Right lobe of liver (tissue), 6 donors: ENCODE measurements around the gene RTCA. TPM values are rescaled to one million over a fixed set of nuclear protein-coding genes. Genes with fewer than 3 reads are reported as not detected.

Experiments used
- ATAC-seq, 4 donors: fragments of 200-7000 bp; cut with Tn5 transposase; one replicate each; pipeline ENCODE4 v1.9.1; 2020; ENCODE audit warnings: mild to moderate bottlenecking in 4 of 4, moderate library complexity in 4 of 4
- DNase-seq, 3 donors: peaks; one replicate each; pipeline ENCODE4 v3.0.0-alpha.2; 2020
- H3K27ac ChIP-seq, 3 donors: fragments of 200-600 bp; one replicate each; pipeline ENCODE4 v1.8.0; 2022
- H3K27me3 ChIP-seq, 2 donors: fragments of 200-600 bp; one replicate each; pipeline ENCODE4 v1.8.0; 2022
- H3K36me3 ChIP-seq, 4 donors: fragments of 200-600 bp; sonication (generic) in 1 of 4; one replicate each; pipeline versions ENCODE4 v1.5.1 to v1.8.0; 2017 to 2022; ENCODE audit warnings: control low read depth in 1 of 4
- H3K4me1 ChIP-seq, 4 donors: fragments of 200-600 bp; sonication (generic) in 1 of 4; one replicate each; pipeline versions ENCODE4 v1.5.1 to v1.8.0; 2017 to 2022; ENCODE audit warnings: control low read depth in 1 of 4
- H3K4me3 ChIP-seq, 3 donors: fragments of 200-600 bp; one replicate each; pipeline ENCODE4 v1.8.0; 2022
- H3K9me3 ChIP-seq, 4 donors: fragments of 200-600 bp; sonication (generic) in 1 of 4; one replicate each; pipeline versions ENCODE4 v1.5.1 to v1.8.0; 2017 to 2022; ENCODE audit warnings: control low read depth in 1 of 4
- POLR2A ChIP-seq: fragments of 450-650 bp; IDR thresholded peaks from one replicate; pipeline ENCODE4 v1.6.1; 2017; ENCODE audit warnings: antibody characterized with exemption, mild to moderate bottlenecking
- WGBS: methylation state at CpG from one replicate; pipeline ENCODE4 v1.1.6; 2018; ENCODE audit warnings: low coverage, low lambda C conversion rate; ENCODE audit not compliant: insufficient coverage; ENCODE audit errors: missing lambda C conversion rate; 5-methylcytosine and 5-hydroxymethylcytosine counted together
- intact Hi-C, 2 donors: fragments of 100-400 bp; cut with DNase I; formaldehyde crosslinking; loops; one replicate each; pipeline versions ENCODE4 v1.11.2 to v1.14.1; 2022
- long read RNA-seq: library from polyadenylated mRNA; unstranded; transcript quantifications from one replicate; pipeline ENCODE4 v2.0.0, GENCODE V29; 2019
- total RNA-seq, 6 experiments: library from RNA; depleted of rRNA in 2 of 6; stranded (reverse); fragments of >200 nt in 2 of 6; fragmentation: NEBNext Ultra II Directional in 3 of 6; extraction: Animal tissue kit (Norgen Biotek cat#: 25700) in 3 of 6; gene quantifications; one replicate each; pipeline versions ENCODE4 v1.1.0 to v1.2.4, GENCODE V29; 2016 to 2023
- TF ChIP-seq, protein P1 (sequence below), 4 donors: fragments of 200-600 bp in 3 of 4; fragments of 450-650 bp in 1 of 4; IDR thresholded peaks; one replicate each; pipeline versions ENCODE4 v1.5.1 to v1.8.0; 2016 to 2022; ENCODE audit warnings: antibody characterized with exemption in 4 of 4, mild to moderate bottlenecking in 2 of 4
- donor health status: DM: no; HTN: yes; CAD: no.
- donor health status: DM: no; HTN: no; CAD: no.
- donor health status: DM: no; HTN: no; CAD: no.
- donor health status: DM: no; HTN: yes; CAD: no.
- donor health status: DM: no; HTN: yes; CAD: no.

Gene RTCA
- total RNA-seq, result 10 to 100 TPM; 12.5 to 20.1 (median 14.7) TPM
- long read RNA-seq, transcript RTCA-203 (11 exons, 2,535 nt), result major isoform, 5 of 9 reads
- long read RNA-seq, partial matches to known transcripts, result 0 of 9 reads
- long read RNA-seq, other reads (novel, unspliced or antisense), result 4 of 9 reads

DNA sequence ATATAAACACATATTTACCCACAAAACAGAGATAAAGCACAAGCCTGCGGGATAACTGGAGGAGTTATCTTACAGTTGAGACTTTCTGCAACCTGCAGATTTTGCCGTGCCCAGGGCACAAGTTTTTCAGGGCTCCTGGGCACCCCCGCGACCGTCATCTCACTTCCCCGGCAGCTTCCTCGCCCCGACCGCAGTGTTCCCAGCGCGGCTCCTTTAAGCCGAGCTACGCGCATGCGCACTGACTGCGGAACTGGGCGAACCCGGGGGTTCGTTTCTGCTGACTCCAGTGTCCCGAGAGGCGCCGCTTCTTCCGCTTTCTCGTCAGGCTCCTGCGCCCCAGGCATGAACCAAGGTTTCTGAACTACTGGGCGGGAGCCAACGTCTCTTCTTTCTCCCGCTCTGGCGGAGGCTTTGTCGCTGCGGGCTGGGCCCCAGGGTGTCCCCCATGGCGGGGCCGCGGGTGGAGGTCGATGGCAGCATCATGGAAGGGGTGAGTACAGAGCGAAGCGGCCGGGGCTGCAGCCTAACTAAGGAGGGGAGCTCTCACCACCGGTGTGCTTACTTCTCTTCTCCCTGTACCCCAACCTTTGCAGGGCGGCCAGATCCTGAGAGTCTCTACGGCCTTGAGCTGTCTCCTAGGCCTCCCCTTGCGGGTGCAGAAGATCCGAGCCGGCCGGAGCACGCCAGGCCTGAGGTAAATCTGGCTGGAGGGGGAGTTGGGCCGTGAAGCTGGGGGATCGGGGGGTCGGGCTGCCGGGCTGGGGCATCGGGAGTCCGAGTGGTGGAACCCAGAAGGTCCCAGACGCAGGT, at the start of gene RTCA:
Gene RTCA (plus strand): TSS at position 286 of the 810 bp plus-strand sequence. CDS start 160 bp downstream, at position 446.
- Histone ChIP-seq H3K36me3 (peaks cover 4 to 35% (median 6%) of the 10 kb centered on the region in 4 donors), H3K4me3 (peak within 1 kb of the TSS; percentile 70 to 92 (median 86)), H3K27me3 (no peaks in the 10 kb centered on the region), H3K9me3 (no peaks in the 10 kb centered on the region), H3K4me1 (peaks cover 0 to 16% (median 0%) of the 10 kb centered on the region in 4 donors), H3K27ac (peak within 1 kb of the TSS; percentile 67 to 80 (median 73))
- DNase-seq, result peak; percentile 97 to 98 (median 98)
- intact Hi-C loops, result no loop called here
- TF ChIP-seq POLR2A, result peak; percentile 74
- TF ChIP-seq, protein P1, sequence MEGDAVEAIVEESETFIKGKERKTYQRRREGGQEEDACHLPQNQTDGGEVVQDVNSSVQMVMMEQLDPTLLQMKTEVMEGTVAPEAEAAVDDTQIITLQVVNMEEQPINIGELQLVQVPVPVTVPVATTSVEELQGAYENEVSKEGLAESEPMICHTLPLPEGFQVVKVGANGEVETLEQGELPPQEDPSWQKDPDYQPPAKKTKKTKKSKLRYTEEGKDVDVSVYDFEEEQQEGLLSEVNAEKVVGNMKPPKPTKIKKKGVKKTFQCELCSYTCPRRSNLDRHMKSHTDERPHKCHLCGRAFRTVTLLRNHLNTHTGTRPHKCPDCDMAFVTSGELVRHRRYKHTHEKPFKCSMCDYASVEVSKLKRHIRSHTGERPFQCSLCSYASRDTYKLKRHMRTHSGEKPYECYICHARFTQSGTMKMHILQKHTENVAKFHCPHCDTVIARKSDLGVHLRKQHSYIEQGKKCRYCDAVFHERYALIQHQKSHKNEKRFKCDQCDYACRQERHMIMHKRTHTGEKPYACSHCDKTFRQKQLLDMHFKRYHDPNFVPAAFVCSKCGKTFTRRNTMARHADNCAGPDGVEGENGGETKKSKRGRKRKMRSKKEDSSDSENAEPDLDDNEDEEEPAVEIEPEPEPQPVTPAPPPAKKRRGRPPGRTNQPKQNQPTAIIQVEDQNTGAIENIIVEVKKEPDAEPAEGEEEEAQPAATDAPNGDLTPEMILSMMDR (IDR thresholded peaks at IDR 0.05), result no peak
- ATAC-seq, result peak; percentile 98 to 99 (median 99)
- WGBS, result 0% methylated on average over 30 of the region's 53 CpGs

DNA sequence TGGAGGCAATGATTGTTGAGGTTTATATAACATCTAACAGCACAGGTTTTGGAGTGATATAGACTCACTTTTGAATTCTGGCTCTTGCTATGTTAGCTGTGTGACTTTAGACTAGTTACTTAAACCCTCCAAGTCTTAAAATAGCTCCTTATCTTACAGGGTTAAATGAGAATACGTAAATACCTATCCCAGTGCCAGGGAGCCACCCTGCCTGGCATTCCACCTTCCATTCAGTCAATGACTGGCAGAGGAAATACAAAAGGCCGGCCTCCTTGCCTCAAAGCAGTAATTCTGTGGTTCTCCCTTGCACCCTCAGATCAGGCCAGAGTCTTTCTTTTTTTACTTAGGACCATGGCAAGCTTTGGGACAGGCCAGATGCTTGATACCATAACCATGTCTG, 48.2 kb upstream of the RTCA start:
- H3K27ac ChIP-seq, result no peak overlapping the region
- no peaks in the 10 kb centered on the region for H3K4me1 ChIP-seq
- TF ChIP-seq, protein P1 (IDR thresholded peaks at IDR 0.05), result no peak
- WGBS, result 71% methylated on average over 1 of the region's 2 CpGs
- intact Hi-C loops, result no loop called here
- DNase-seq (no peak), ATAC-seq (no peak)
- peaks cover 0 to 46% (median 8%) of the 10 kb centered on the region in 4 donors for H3K36me3 ChIP-seq
- H3K9me3 ChIP-seq, result no peaks in the 10 kb centered on the region
- H3K4me3 ChIP-seq, result no peak overlapping the region
- H3K27me3 ChIP-seq, result no peaks in the 10 kb centered on the region

DNA sequence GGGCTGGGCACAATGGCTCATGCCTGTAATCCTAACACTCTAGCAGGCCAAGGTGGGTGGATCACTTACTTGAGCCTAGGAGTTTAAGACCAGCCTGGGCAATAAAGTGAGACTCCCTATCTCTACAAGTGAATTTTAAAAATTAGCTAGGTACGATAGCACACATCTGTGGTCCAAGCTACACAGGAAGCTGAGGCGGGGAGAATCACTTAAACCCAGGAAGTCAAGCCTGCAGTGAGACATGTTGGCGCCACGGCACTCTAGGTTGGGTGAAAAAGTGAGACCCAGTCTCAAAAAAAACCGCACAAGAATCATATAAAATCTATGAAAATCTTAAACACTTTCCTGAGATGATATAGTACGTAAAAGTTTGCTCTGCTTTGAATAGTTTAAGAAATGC, 46.6 kb upstream of the RTCA start:
- H3K36me3 ChIP-seq, result peaks cover 0 to 30% (median 3%) of the 10 kb centered on the region in 4 donors
- WGBS, result 96% methylated on average over 5 of the region's 6 CpGs
- no peaks in the 10 kb centered on the region for H3K4me1 ChIP-seq
- no peak for TF ChIP-seq POLR2A
- TF ChIP-seq, protein P1 (IDR thresholded peaks at IDR 0.05), result no peak
- no peak overlapping the region for H3K27ac ChIP-seq
- no peak overlapping the region for H3K4me3 ChIP-seq
- DNase-seq (no peak), ATAC-seq (no peak)
- intact Hi-C loops, result no loop called here
- no peaks in the 10 kb centered on the region for H3K27me3 ChIP-seq
- no peaks in the 10 kb centered on the region for H3K9me3 ChIP-seq

DNA sequence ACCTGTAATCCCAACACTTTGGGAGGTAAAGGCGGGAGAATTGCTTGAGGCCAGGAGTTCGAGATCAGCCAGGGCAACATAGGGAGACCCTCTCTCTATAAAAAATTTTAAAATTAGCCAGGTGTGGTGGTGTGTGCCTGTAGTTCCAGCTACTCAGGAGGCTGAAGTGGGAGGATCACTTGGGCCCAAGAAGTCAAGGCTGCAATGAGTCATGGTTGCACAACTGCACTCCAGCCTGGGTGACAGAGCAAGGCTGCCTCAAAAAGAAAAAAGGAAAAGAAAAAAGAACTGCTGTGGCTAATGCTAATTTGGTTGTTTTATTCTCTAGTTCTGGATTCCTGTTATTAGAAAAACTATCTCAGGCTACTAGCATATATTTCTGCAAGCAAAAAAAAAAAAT, 46.1 kb upstream of the RTCA start:
- ATAC-seq, result no peak
- Histone ChIP-seq H3K36me3 (peaks cover 0 to 26% (median 0%) of the 10 kb centered on the region in 4 donors), H3K27ac (no peak overlapping the region), H3K4me1 (no peaks in the 10 kb centered on the region), H3K4me3 (no peak overlapping the region), H3K27me3 (no peaks in the 10 kb centered on the region), H3K9me3 (no peaks in the 10 kb centered on the region)
- intact Hi-C loops, result no loop called here
- no peak for DNase-seq
- WGBS, result 95% methylated on average over 2 of the region's 2 CpGs
- TF ChIP-seq POLR2A, result no peak
- TF ChIP-seq, protein P1 (IDR thresholded peaks at IDR 0.05), result no peak
